GM23248 (cell line): ENCODE measurements around the gene CFAP58. TPM values are rescaled to one million over a fixed set of nuclear protein-coding genes. Genes with fewer than 3 reads are reported as not detected.

Source experiments
- DNase-seq: peaks from one replicate; pipeline ENCODE4 v3.0.0-alpha.2; 2015
- H2AFZ ChIP-seq: fragments of 200-600 bp; sonication (generic); 2 replicates; pipeline ENCODE4 v1.6.1; 2016; ENCODE audit warnings: antibody characterized with exemption
- H3F3A ChIP-seq: fragments of 200-600 bp; sonication (generic); 2 replicates; pipeline ENCODE4 v1.6.1; 2016; ENCODE audit warnings: mild to moderate bottlenecking, antibody characterized with exemption, mixed run types; ENCODE audit not compliant: insufficient read depth
- H3K27ac ChIP-seq: fragments of 200-600 bp; sonication (generic); 2 replicates; pipeline ENCODE4 v1.5.1; 2016; ENCODE audit warnings: mild to moderate bottlenecking
- H3K27me3 ChIP-seq: fragments of 200-600 bp; sonication (generic); replicated peaks from 2 replicates; pipeline ENCODE4 v1.6.1; 2016; ENCODE audit warnings: mild to moderate bottlenecking; ENCODE audit not compliant: insufficient read depth
- H3K36me3 ChIP-seq: fragments of 200-600 bp; sonication (generic); 2 replicates; pipeline ENCODE4 v1.6.1; 2016; ENCODE audit warnings: low read depth, mild to moderate bottlenecking
- H3K4me1 ChIP-seq: fragments of 200-600 bp; sonication (generic); 2 replicates; pipeline ENCODE4 v1.6.1; 2016; ENCODE audit warnings: mild to moderate bottlenecking; ENCODE audit not compliant: insufficient read depth
- H3K4me2 ChIP-seq: fragments of 200-600 bp; sonication (generic); one replicate; pipeline ENCODE4 v1.6.1; 2016; ENCODE audit warnings: mild to moderate bottlenecking; ENCODE audit not compliant: unreplicated experiment
- H3K4me3 ChIP-seq: fragments of 200-600 bp; sonication (generic); 2 replicates; pipeline ENCODE4 v1.5.1; 2016; ENCODE audit warnings: mild to moderate bottlenecking
- H3K79me2 ChIP-seq: fragments of 200-600 bp; sonication (generic); 2 replicates; pipeline ENCODE4 v1.6.1; 2016; ENCODE audit warnings: mild to moderate bottlenecking; ENCODE audit not compliant: insufficient read depth
- H3K9ac ChIP-seq: fragments of 200-600 bp; sonication (generic); 2 replicates; pipeline ENCODE4 v1.6.1; 2016; ENCODE audit warnings: mild to moderate bottlenecking
- H3K9me2 ChIP-seq: fragments of 200-600 bp; sonication (generic); 2 replicates; pipeline ENCODE4 v1.6.1; 2016; ENCODE audit warnings: mixed run types, mild to moderate bottlenecking, moderate library complexity; ENCODE audit not compliant: insufficient read depth
- H3K9me3 ChIP-seq: fragments of 200-600 bp; sonication (generic); one replicate; pipeline ENCODE4 v1.6.1; 2017; ENCODE audit warnings: low read depth
- H4K20me1 ChIP-seq: fragments of 200-600 bp; sonication (generic); 2 replicates; pipeline ENCODE4 v1.6.0; 2016; ENCODE audit not compliant: insufficient read depth
- EZH2 ChIP-seq: fragments of 200-600 bp; sonication (generic); IDR thresholded peaks from 2 replicates; pipeline ENCODE4 v1.6.1; 2018; ENCODE audit warnings: antibody characterized with exemption, mild to moderate bottlenecking; ENCODE audit not compliant: insufficient read depth, poor library complexity, severe bottlenecking
- EZH2phosphoT487 ChIP-seq: fragments of 200-600 bp; sonication (generic); IDR thresholded peaks from 2 replicates; pipeline ENCODE4 v1.6.1; 2018; ENCODE audit warnings: antibody characterized with exemption, moderate library complexity, mild to moderate bottlenecking, low read depth; ENCODE audit not compliant: insufficient read depth
- WGBS, 2 experiments: methylation state at CpG; one replicate each; pipeline ENCODE4 v1.1.6; 2015 to 2017; ENCODE audit warnings: low lambda C conversion rate in 2 of 2, low coverage in 1 of 2; ENCODE audit errors: missing lambda C conversion rate in 2 of 2; 5-methylcytosine and 5-hydroxymethylcytosine counted together
- in situ Hi-C: fragments of 300-500 bp; cut with MboI; formaldehyde crosslinking; loops from 2 replicates; pipeline ENCODE4 v1.15.0; 2020
- polyA plus RNA-seq: library from polyadenylated mRNA; unstranded; fragments of >200 nt; fragmentation: Nextera tagmentation; extraction: Ambion mirVana; gene quantifications from 2 replicates; pipeline ENCODE4 v1.2.1, GENCODE V29; 2016
- total RNA-seq: library from RNA; depleted of rRNA; stranded (reverse); fragments of >200 nt; shearing (Covaris generic); gene quantifications from 2 replicates; pipeline ENCODE4 v1.2.3, GENCODE V29; 2014

CFAP58 gene
- total and polyA plus RNA-seq, 2 experiments from 2014 or later = 0.22 to 0.30 TPM

- Histone ChIP-seq H3K9ac (no peak overlapping the region), H3K4me2 (no peak overlapping the region), H3K9me2 (no peaks in the 10 kb centered on the region), H4K20me1 (no peaks in the 10 kb centered on the region), H3K4me1 (peaks cover 15% of the 10 kb centered on the region), H3F3A (peaks cover 24% of the 10 kb centered on the region), H3K9me3 (no peaks in the 10 kb centered on the region), H3K79me2 (no peaks in the 10 kb centered on the region), H3K27ac (no peak overlapping the region), H3K4me3 (no peak overlapping the region), H3K27me3 (no peaks in the 10 kb centered on the region), H3K36me3 (no peaks in the 10 kb centered on the region), H2AFZ (no peak overlapping the region)
- no peak for TF ChIP-seq EZH2phosphoT487
- TF ChIP-seq EZH2 = no peak
- DNase-seq = peak; percentile 61
- WGBS, 2 experiments = 13 to 18% methylated on average over 2 of the region's 2 CpGs
- in situ Hi-C loops = no loop called here
Observed at GRCh38 chr10:104437226-104437625, 83.6 kb downstream of the CFAP58 start.

GRCh38 chr10:104440221-104440620 lies 86.6 kb downstream of the CFAP58 start:
- peaks cover 24% of the 10 kb centered on the region for H3F3A ChIP-seq
- no peaks in the 10 kb centered on the region for H3K27me3 ChIP-seq
- no peak overlapping the region for H3K27ac ChIP-seq
- DNase-seq = no peak
- in situ Hi-C loops = no loop called here
- H3K9me3 ChIP-seq = no peaks in the 10 kb centered on the region
- no peaks in the 10 kb centered on the region for H3K36me3 ChIP-seq
- peaks cover 22% of the 10 kb centered on the region for H3K4me1 ChIP-seq
- no peak overlapping the region for H3K4me2 ChIP-seq
- H3K9me2 ChIP-seq = no peaks in the 10 kb centered on the region
- 58 to 69% methylated on average over 2 of the region's 2 CpGs for WGBS, 2 experiments
- H3K9ac ChIP-seq = no peak overlapping the region
- no peak overlapping the region for H2AFZ ChIP-seq
- H3K4me3 ChIP-seq = no peak overlapping the region
- H4K20me1 ChIP-seq = no peaks in the 10 kb centered on the region
- no peak for TF ChIP-seq EZH2
- TF ChIP-seq EZH2phosphoT487 = no peak
- H3K79me2 ChIP-seq = no peaks in the 10 kb centered on the region

GRCh38 chr10:104441329-104442000 lies 87.8 kb downstream of the CFAP58 start:
- no peak overlapping the region for H3K4me3 ChIP-seq
- no peak for TF ChIP-seq EZH2
- no peak for TF ChIP-seq EZH2phosphoT487
- H3K27me3 ChIP-seq = no peaks in the 10 kb centered on the region
- peak; percentile 95 for DNase-seq
- peaks cover 34% of the 10 kb centered on the region for H3K4me1 ChIP-seq
- H4K20me1 ChIP-seq = no peaks in the 10 kb centered on the region
- H2AFZ ChIP-seq = 0 out of 2 replicates have a peak overlapping the region, but pooled peaks have one; percentile 18
- no peaks in the 10 kb centered on the region for H3K9me2 ChIP-seq
- H3K4me2 ChIP-seq = peak overlapping the region; percentile 48
- H3K27ac ChIP-seq = peak overlapping the region; percentile 68
- in situ Hi-C loops = no loop called here
- WGBS, 2 experiments = 2 to 3% methylated on average over 5 of the region's 5 CpGs
- no peaks in the 10 kb centered on the region for H3K9me3 ChIP-seq
- H3F3A ChIP-seq = peaks cover 18% of the 10 kb centered on the region
- H3K36me3 ChIP-seq = no peaks in the 10 kb centered on the region
- H3K79me2 ChIP-seq = no peaks in the 10 kb centered on the region
- peak overlapping the region; percentile 25; the same call in 1 of the 2 replicates for H3K9ac ChIP-seq

GRCh38 chr10:104445359-104445758 lies 91.7 kb downstream of the CFAP58 start:
- DNase-seq = peak; percentile 86

More at GRCh38 chr10:104445359-104445758, 91.7 kb downstream of the CFAP58 start:
- H3K27me3 ChIP-seq = no peaks in the 10 kb centered on the region
- in situ Hi-C loops = no loop called here
- H3K9me2 ChIP-seq = no peaks in the 10 kb centered on the region
- peak overlapping the region; percentile 0; the same call in 1 of the 2 replicates for H3K27ac ChIP-seq
- H3K9ac ChIP-seq = no peak overlapping the region
- H3F3A ChIP-seq = peaks cover 27% of the 10 kb centered on the region
- TF ChIP-seq EZH2 (no peak), EZH2phosphoT487 (no peak)
- no peaks in the 10 kb centered on the region for H4K20me1 ChIP-seq
- no peak overlapping the region for H3K4me3 ChIP-seq
- peaks cover 54% of the 10 kb centered on the region for H3K4me1 ChIP-seq
- 47 to 50% methylated on average over 1 of the region's 1 CpG for WGBS, 2 experiments
- no peak overlapping the region for H2AFZ ChIP-seq
- H3K79me2 ChIP-seq = no peaks in the 10 kb centered on the region
- H3K9me3 ChIP-seq = no peaks in the 10 kb centered on the region
- no peak overlapping the region for H3K4me2 ChIP-seq
- H3K36me3 ChIP-seq = no peaks in the 10 kb centered on the region
